Transverse colon (tissue), 4 donors: ENCODE measurements around the gene FUZ. TPM values are rescaled to one million over a fixed set of nuclear protein-coding genes. Genes with fewer than 3 reads are reported as not detected.

Experiments used
- DNase-seq: peaks from one replicate; pipeline ENCODE4 v3.0.0-alpha.2; 2019
- H3K27ac ChIP-seq, 4 donors: fragments of 200-600 bp; sonication (generic); 2 replicates each; pipeline ENCODE4 v1.5.1; 2016 to 2018; ENCODE audit warnings: inconsistent platforms in 4 of 4
- H3K27me3 ChIP-seq: fragments of 200-600 bp; sonication (generic); 2 replicates; pipeline ENCODE4 v1.5.1; 2017; ENCODE audit warnings: inconsistent platforms
- H3K36me3 ChIP-seq, 4 donors: fragments of 200-600 bp; sonication (generic); 2 replicates each; pipeline ENCODE4 v1.5.1; 2017 to 2019; ENCODE audit warnings: inconsistent platforms in 4 of 4
- H3K4me1 ChIP-seq, 4 donors: fragments of 200-600 bp; sonication (generic); 2 replicates each; pipeline ENCODE4 v1.5.1; 2017 to 2020; ENCODE audit warnings: inconsistent platforms in 4 of 4
- H3K4me3 ChIP-seq, 4 donors: fragments of 200-600 bp; sonication (generic); 1 replicate in 1 of 4; 2 replicates in 3 of 4; pipeline versions ENCODE4 v1.5.1 to v1.6.1; 2017 to 2019; ENCODE audit warnings: inconsistent platforms in 4 of 4
- H3K9me3 ChIP-seq, 2 donors: fragments of 200-600 bp; sonication (generic); 2 replicates each; pipeline ENCODE4 v1.5.1; 2017 to 2019; ENCODE audit warnings: inconsistent platforms in 2 of 2
- CTCF ChIP-seq, 5 experiments: fragments of 200-600 bp in 3 of 5; fragments of 450-650 bp in 2 of 5; sonication (generic) in 3 of 5; IDR thresholded peaks; 1 replicate in 2 of 5; 2 replicates in 3 of 5; pipeline ENCODE4 v1.5.1; 2016 to 2017; ENCODE audit warnings: antibody characterized with exemption in 5 of 5, inconsistent platforms in 3 of 5, mild to moderate bottlenecking in 2 of 5, moderate library complexity in 1 of 5
- EP300 ChIP-seq: sonication (generic); formaldehyde crosslinking; IDR thresholded peaks from one replicate; pipeline ENCODE4 v1.6.1; 2017; ENCODE audit warnings: antibody characterized with exemption, low read depth
- POLR2A ChIP-seq: fragments of 450-650 bp; IDR thresholded peaks from one replicate; pipeline ENCODE4 v1.6.1; 2016; ENCODE audit warnings: antibody characterized with exemption, mild to moderate bottlenecking, moderate library complexity
- POLR2AphosphoS5 ChIP-seq, 3 donors: sonication (generic); formaldehyde crosslinking; IDR thresholded peaks; one replicate each; pipeline ENCODE4 v1.6.1; 2016; ENCODE audit warnings: antibody characterized with exemption in 3 of 3
- WGBS, 2 donors: methylation state at CpG; one replicate each; pipeline ENCODE4 v1.1.5; 2018; ENCODE audit warnings: low coverage in 1 of 2; 5-methylcytosine and 5-hydroxymethylcytosine counted together
- in situ Hi-C, 4 donors: fragments of 200-750 bp; cut with MboI; loops; one replicate each; pipeline versions ENCODE4 v1.15.0 to v1.15.1; 2017; ENCODE audit warnings: low sequenced_read_pairs in 3 of 4, low pct_ligation_motif_present in 1 of 4, low pct_unique_long_range_greater_than_20kb in 1 of 4
- intact Hi-C: fragments of 100-400 bp; cut with DNase I; formaldehyde crosslinking; loops from one replicate; pipeline ENCODE4 v1.15.1; 2023; ENCODE audit warnings: low total_unique reads
- total RNA-seq, 4 donors: library from RNA; depleted of rRNA; stranded (reverse); fragments of >200 nt; gene quantifications; one replicate each; pipeline ENCODE4 v1.1.0, GENCODE V29; 2016

Gene FUZ
- total RNA-seq, 4 donors from 2014 or later, result 10.2 to 20.1 (median 13.1) TPM

- TF ChIP-seq EP300 (no peak), POLR2AphosphoS5 (IDR thresholded peaks at IDR 0.05) (no peak), POLR2A (no peak), CTCF (IDR thresholded peaks at IDR 0.05) (no peak)
- intact Hi-C loops, result no loop called here
- H3K4me3 ChIP-seq, result no peak overlapping the region
- no peaks in the 10 kb centered on the region for H3K27me3 ChIP-seq
- no peaks in the 10 kb centered on the region for H3K4me1 ChIP-seq
- in situ Hi-C loops, result no loop called here
- DNase-seq, result no peak
- H3K9me3 ChIP-seq, result no peaks in the 10 kb centered on the region
- H3K36me3 ChIP-seq, result peaks cover 0 to 49% (median 18%) of the 10 kb centered on the region in 4 donors
- WGBS, 2 donors, result 86 to 90% methylated on average over 2 to 22 of the region's 22 CpGs
- H3K27ac ChIP-seq, result no peak overlapping the region
These were observed 20.1 kb downstream of the FUZ start for GRCh38 chr19:49792829-49793560.

DNA sequence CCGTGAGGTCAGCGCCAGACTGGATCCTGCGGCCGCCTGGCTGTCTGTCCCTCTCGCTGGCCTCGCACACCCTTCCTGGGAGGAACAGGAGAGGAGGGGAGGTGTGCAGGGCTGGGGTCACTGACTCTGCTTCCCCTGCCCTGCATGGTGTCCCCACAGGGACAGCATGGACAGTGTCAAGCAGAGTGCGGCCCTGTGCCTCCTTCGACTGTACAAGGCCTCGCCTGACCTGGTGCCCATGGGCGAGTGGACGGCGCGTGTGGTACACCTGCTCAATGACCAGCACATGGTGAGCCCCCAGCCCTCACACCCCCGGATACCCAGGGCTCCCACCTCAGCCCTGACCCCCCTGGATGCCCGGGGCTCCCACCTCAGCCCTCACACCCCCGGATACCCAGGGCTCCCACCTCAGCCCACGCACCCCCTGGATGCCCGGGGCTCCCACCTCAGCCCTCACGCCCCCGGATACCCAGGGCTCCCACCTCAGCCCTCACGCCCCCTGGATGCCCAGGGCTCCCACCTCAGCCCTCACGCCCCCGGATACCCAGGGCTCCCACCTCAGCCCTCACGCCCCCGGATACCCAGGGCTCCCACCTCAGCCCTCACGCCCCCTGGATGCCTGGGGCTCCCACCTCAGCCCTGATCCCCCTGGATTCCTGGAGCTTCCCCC, 21.2 kb downstream of the FUZ start:
- in situ Hi-C loops, result no loop called here
- no peak for TF ChIP-seq POLR2A
- no peak for TF ChIP-seq CTCF (IDR thresholded peaks at IDR 0.05)
- TF ChIP-seq POLR2AphosphoS5 (IDR thresholded peaks at IDR 0.05), result no peak
- no peak for TF ChIP-seq EP300
- H3K4me3 ChIP-seq, result no peak overlapping the region
- H3K4me1 ChIP-seq, result no peaks in the 10 kb centered on the region
- peaks cover 0 to 41% (median 18%) of the 10 kb centered on the region in 4 donors for H3K36me3 ChIP-seq
- no peaks in the 10 kb centered on the region for H3K27me3 ChIP-seq
- DNase-seq, result no peak
- intact Hi-C loops, result no loop called here
- WGBS, 2 donors, result 93 to 100% methylated on average over 1 to 18 of the region's 26 CpGs
- no peaks in the 10 kb centered on the region for H3K9me3 ChIP-seq
- H3K27ac ChIP-seq, result no peak overlapping the region

GRCh38 chr19:49790866-49791265, 22.2 kb downstream of the FUZ start:
- Histone ChIP-seq H3K9me3 (no peaks in the 10 kb centered on the region), H3K36me3 (peaks cover 0 to 37% (median 17%) of the 10 kb centered on the region in 4 donors), H3K4me1 (peaks cover 0 to 5% (median 0%) of the 10 kb centered on the region in 4 donors), H3K4me3 (no peak overlapping the region), H3K27ac (peak overlapping the region in 1 of 4 donors; percentile 36), H3K27me3 (no peaks in the 10 kb centered on the region)
- WGBS, 2 donors, result 69 to 80% methylated on average over 1 to 9 of the region's 9 CpGs
- DNase-seq, result no peak
- intact Hi-C loops (no loop called here), in situ Hi-C loops (no loop called here)
- TF ChIP-seq POLR2AphosphoS5 (IDR thresholded peaks at IDR 0.05) (no peak), EP300 (no peak), CTCF (IDR thresholded peaks at IDR 0.05) (no peak), POLR2A (no peak)

DNA sequence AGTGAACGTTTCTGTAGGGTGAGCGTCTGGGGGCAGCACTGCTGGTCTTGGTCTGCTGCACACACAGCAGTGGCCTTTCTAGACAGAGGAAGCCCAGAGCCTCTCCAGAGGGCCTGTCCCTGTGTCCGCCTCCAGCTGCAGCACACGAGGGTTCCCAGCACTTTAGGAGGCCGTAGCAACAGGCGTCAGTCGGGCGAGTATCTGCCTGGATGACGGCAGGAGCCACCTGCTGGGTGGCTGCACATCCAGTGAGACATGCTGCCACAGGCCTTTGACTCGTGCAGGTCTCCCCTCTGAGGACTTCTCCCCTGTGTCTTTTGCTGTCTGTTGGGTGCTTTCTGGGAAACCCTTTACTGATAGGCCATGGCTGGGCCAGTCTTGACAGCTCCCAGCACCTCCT, 24.2 kb downstream of the FUZ start:
- Histone ChIP-seq H3K27ac (no peak overlapping the region), H3K36me3 (peaks cover 0 to 24% (median 11%) of the 10 kb centered on the region in 4 donors), H3K27me3 (no peaks in the 10 kb centered on the region), H3K4me3 (no peak overlapping the region), H3K4me1 (peaks cover 0 to 5% (median 0%) of the 10 kb centered on the region in 4 donors), H3K9me3 (no peaks in the 10 kb centered on the region)
- WGBS, 2 donors, result 92 to 100% methylated on average over 1 to 10 of the region's 10 CpGs
- intact Hi-C loops (no loop called here), in situ Hi-C loops (no loop called here)
- DNase-seq, result no peak
- TF ChIP-seq POLR2A (no peak), CTCF (IDR thresholded peaks at IDR 0.05) (no peak), EP300 (no peak), POLR2AphosphoS5 (IDR thresholded peaks at IDR 0.05) (no peak)
